ENCODE results near the gene ZKSCAN3. TPM values are rescaled to one million over a fixed set of nuclear protein-coding genes. Genes with fewer than 3 reads are reported as not detected.
"Not testable (repeated sequence)": the region's sequence is repeated elsewhere in the genome, so short reads cannot be mapped to it uniquely, and the experiment has no call there.

ZKSCAN3 gene
- total RNA-seq, 1 experiment from 2014 or later, result 8.1 TPM

GRCh38 chr6:28371706-28372451, 22.1 kb downstream of the ZKSCAN3 start:
- no peak for DNase-seq (ENCODE audit: low read depth)

GRCh38 chr6:28373925-28374324, 24.2 kb downstream of the ZKSCAN3 start:
- no peak for DNase-seq (ENCODE audit: low read depth)

DNA sequence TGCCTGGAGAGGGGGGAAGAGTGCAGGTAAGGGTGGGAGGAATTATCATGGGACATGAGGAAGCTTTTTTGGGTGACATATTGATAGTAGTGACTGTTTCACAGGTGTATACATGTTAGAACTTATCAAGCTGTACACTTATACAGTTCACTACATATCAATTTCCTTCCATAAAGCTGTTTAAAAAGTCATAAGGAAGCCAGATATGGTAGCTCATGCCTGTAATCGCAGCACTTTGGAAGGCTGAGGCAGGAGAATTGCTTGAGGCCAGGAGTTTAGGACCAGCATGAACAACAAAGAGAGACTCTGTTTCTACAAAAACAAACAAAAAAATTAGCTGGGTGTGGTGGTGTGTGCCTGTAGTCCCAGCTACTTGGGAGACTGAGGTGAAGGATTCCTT, 28.1 kb downstream of the ZKSCAN3 start:
- DNase-seq (ENCODE audit: low read depth), result no peak

GRCh38 chr6:28378644-28379043, 28.9 kb downstream of the ZKSCAN3 start:
- no peak for DNase-seq (ENCODE audit: low read depth)

DNA sequence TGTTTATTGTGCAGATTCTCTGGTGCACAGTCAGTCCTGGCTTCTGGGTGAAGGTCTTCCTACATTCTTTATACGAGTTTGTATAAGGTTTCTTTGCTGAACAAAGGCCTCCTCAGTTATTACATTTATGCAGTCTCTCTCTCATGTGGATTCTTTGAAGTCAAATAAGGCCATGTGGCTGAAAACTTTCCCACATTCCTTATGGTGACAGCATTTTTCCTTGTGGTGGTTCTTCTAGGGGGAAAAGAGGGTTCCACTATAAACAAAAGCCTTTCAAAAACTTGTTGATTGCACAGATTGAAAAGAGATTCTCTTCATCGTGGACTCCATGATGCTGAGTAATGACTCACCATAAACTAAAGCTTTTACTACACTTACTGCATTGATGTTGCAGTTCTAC, 30.6 kb downstream of the ZKSCAN3 start:
- DNase-seq (ENCODE audit: low read depth), result peak; percentile 13

GRCh38 chr6:28383235-28384142, 33.7 kb downstream of the ZKSCAN3 start:
- no peak for DNase-seq (ENCODE audit: low read depth)

GRCh38 chr6:28384143-28384533, 34.4 kb downstream of the ZKSCAN3 start:
- DNase-seq (ENCODE audit: low read depth), result no peak

GRCh38 chr6:28390688-28391087, 40.9 kb downstream of the ZKSCAN3 start:
- no peak for DNase-seq (ENCODE audit: low read depth)

- DNase-seq (ENCODE audit: low read depth), result peak; percentile 25
These were observed 44.3 kb downstream of the ZKSCAN3 start for GRCh38 chr6:28393912-28394662.

GRCh38 chr6:28395918-28396317, 46.2 kb downstream of the ZKSCAN3 start:
- DNase-seq (ENCODE audit: low read depth), result no peak

DNA sequence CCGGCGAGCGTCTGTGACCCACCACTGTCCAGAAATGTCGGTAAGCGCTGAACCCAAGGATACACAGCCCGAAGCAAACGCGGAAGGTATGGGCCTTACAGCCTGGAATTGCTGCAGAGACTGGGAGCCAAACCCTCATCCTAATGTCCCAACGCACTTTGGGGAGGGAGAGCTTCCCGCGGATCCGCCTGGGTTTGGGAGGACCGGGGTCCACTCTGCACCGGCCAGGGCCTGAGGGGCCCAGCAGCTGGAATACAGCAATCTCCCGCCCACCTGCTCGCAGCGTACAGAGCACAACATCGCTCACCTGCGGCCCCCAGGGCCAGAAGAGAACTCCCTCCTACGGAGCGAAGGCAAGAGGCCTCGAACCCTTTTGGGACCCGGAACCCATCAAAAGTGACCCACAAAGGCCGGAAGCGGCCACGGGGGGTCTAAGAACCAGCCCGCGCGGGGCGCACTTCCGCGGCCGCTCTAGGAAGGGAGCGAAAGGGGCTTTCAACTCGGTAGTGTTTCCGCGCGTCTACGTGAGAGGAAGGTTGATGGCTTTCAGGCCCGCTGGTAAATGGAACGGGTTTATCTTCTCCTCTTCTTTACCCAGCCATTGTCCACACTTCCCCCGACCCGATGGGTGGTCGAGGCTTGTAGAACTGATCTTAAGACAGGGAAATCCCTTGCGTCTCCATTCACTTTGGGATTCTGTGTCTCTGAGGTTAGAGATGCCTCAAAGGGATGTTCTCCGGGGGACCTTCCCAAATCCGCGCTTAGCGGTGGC, 49.8 kb downstream of the ZKSCAN3 start, which contains the start of gene ZSCAN12:
Gene ZSCAN12 (minus strand): TSS at position 398 of the 772 bp plus-strand sequence. CDS start 1,342 bp downstream, outside the sequence.
- DNase-seq (ENCODE audit: low read depth), result peak; percentile 93

DNA sequence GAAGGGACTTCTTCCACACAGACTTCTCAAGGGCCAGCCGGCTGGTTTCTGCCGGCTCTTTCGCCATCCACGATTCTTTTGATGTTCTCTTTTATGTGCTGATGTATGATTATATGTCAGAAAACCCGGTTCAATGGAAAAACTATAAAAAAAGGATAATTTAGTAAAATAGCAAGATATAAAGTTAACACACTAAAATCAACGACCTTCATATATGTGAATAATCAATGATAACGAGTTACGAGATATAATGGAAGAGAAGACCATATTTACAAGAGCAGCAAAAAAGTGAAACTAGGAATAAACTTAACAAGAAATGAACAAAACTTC, 50.3 kb downstream of the ZKSCAN3 start:
- DNase-seq (ENCODE audit: low read depth), result no peak

DNA sequence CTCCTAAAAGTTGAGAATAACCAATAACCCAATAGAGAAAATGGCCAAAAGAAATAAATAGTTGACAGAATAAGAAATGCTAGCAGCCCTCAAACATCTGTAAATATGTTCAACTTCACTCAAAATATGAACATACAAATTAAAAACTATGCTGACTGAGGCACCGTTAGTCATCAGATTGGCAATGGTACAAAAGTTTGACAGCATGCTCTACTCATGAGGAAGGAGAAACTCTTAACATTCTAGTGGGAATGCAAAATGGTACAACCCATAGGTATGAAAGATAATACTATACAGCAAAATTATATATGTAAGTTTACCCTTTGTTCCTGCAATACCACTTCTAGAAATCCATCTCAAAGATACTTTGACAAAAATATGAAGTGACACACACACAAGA, 51.4 kb downstream of the ZKSCAN3 start:
- peak; percentile 59 for DNase-seq (ENCODE audit: low read depth)

DNA sequence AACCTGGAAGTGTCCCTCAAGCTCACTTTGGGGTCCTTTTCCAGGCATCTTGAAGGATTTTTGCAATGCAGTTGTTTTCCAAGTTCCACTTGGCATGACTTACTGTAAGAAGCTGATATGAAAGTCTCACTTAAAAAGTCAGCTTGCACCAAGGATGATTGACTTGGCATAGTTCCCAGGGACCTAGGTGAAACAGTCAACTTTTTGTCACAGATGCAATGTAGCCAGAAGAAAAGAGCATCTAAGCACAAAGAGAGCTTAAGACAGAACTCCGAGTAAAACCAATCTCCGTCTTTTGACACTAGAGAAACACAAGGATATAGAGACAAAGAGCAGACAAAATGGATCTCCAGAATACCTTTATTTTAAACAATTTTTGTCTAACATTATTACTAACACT, 52.5 kb downstream of the ZKSCAN3 start:
- peak; percentile 23 for DNase-seq (ENCODE audit: low read depth)

DNA sequence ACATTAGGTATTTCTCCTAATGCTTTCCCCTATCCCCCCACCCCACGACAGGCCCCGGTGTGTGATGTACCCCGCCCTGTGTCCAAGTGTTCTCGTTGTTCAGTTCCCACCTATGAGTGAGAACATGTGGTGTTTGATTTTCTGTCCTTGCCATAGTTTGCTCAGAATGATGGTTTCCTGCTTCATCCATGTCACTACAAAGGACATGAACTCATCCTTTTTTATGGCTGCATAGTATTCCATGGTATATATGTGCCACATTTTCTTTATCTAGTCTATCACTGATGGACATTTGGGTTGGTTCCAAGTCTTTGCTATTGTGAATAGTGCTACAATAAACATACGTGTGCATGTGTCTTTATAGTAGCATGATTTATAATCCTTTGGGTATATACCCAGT, 54.2 kb downstream of the ZKSCAN3 start:
- DNase-seq (ENCODE audit: low read depth), result not testable (repeated sequence)

DNA sequence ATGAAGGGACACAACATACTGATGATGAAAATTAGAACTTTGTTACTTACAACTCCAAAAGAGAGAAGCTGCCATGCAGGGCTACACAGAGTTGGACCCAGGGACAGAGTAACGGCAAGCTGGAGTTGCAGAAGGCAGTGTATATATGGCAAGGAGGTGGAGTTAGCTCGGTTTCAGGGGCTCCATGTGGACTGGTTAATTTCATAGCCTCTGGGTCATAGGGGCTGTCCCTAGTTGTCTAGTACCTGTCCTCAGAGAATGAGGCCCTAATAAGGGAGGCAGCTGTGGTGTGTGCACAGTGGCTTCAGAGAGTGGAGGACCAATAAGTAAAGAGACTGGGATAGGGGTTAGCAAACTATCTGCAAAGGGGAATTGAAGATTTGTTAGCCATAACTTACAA, 57.7 kb downstream of the ZKSCAN3 start:
- DNase-seq (ENCODE audit: low read depth), result no peak

- no peak for DNase-seq (ENCODE audit: low read depth)
These were observed 58.5 kb downstream of the ZKSCAN3 start for GRCh38 chr6:28408076-28408802.

- no peak for DNase-seq (ENCODE audit: low read depth)
These were observed 61.0 kb downstream of the ZKSCAN3 start for GRCh38 chr6:28410767-28411166.

DNA sequence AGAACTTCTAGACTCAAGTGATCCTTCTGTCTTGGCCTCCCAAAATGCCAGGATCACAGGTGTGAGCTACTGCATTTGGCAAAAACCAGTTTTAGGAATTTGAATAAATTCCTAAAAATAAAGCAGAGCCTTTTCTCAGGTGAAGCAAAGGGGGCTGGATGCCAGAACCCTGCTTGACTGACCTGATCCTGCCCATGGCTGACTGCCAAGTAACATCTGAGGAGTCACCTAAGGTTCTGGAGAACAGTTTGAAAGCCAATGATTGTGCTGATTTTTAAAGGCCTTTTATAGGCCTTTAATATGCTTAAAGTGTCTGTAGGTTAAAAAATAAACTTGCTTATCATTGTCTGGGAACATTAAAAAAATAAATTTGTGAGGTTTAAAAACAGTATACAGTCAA, 63.9 kb downstream of the ZKSCAN3 start:
- no peak for DNase-seq (ENCODE audit: low read depth)
